Small intestine (tissue), 16 donors: ENCODE measurements around the gene ENDOD1. TPM values are rescaled to one million over a fixed set of nuclear protein-coding genes. Genes with fewer than 3 reads are reported as not detected.
A peak's percentile ranks its signal among the peaks of the same experiment; 100 is the strongest.
"Not testable (repeated sequence)": the region's sequence is repeated elsewhere in the genome, so short reads cannot be mapped to it uniquely, and the experiment has no call there.

Experiments used
- DNase-seq, 2 donors: peaks; one replicate each; pipeline versions ENCODE4 v3.0.0 to v3.0.0-alpha.2; 2013
- FAIRE-seq: peaks from 2 replicates; lab custom pipeline; 2012; peaks lifted over from hg19 to GRCh38; lab: Jason Lieb, UNC
- H3K27ac ChIP-seq, 3 donors: one replicate each; pipeline ENCODE4 v1.5.1; 2013; ENCODE audit warnings: low read length in 2 of 3, mild to moderate bottlenecking in 2 of 3, control low read depth in 1 of 3, inconsistent platforms in 1 of 3, low read depth in 1 of 3, moderate library complexity in 1 of 3
- H3K27me3 ChIP-seq, 3 donors: one replicate each; pipeline ENCODE4 v1.6.1; 2013; ENCODE audit warnings: low read length in 3 of 3, inconsistent platforms in 1 of 3; ENCODE audit not compliant: control insufficient read depth in 3 of 3, insufficient read depth in 3 of 3
- H3K36me3 ChIP-seq, 3 donors: one replicate each; pipeline ENCODE4 v1.6.1; 2013; ENCODE audit warnings: low read length in 3 of 3, inconsistent platforms in 1 of 3, low read depth in 1 of 3, mild to moderate bottlenecking in 1 of 3, moderate library complexity in 1 of 3; ENCODE audit not compliant: control insufficient read depth in 3 of 3, insufficient read depth in 2 of 3
- H3K4me1 ChIP-seq, 3 donors: one replicate each; pipeline ENCODE4 v1.6.1; 2013; ENCODE audit warnings: low read length in 2 of 3, inconsistent platforms in 1 of 3, low read depth in 1 of 3, mild to moderate bottlenecking in 1 of 3, moderate library complexity in 1 of 3; ENCODE audit not compliant: control insufficient read depth in 3 of 3, insufficient read depth in 2 of 3
- H3K4me3 ChIP-seq, 3 donors: one replicate each; pipeline ENCODE4 v1.5.1; 2013; ENCODE audit warnings: low read length in 3 of 3, control low read depth in 1 of 3, inconsistent platforms in 1 of 3, low read depth in 1 of 3, mild to moderate bottlenecking in 1 of 3, moderate library complexity in 1 of 3
- H3K9me3 ChIP-seq, 2 donors: one replicate each; pipeline ENCODE4 v1.6.1; 2013; ENCODE audit warnings: low read depth in 1 of 2, low read length in 1 of 2; ENCODE audit not compliant: control insufficient read depth in 2 of 2, insufficient read depth in 1 of 2
- WGBS, 3 donors: extraction: QIAGEN DNeasy Blood & Tissue Kit; methylation state at CpG; one replicate each; pipeline ENCODE4 v1.1.7; 2013; 5-methylcytosine and 5-hydroxymethylcytosine counted together
- long read RNA-seq, 10 donors: transcript quantifications; one replicate each; lab custom pipeline, GENCODE V29; 2026
- polyA plus RNA-seq, 4 donors: library from polyadenylated mRNA; stranded (reverse) in 3 of 4; unstranded in 1 of 4; fragments of 200-250 nt in 3 of 4; fragments of 120-200 nt in 1 of 4; gene quantifications; one replicate each; pipeline versions ENCODE4 v1.2.1 to v1.2.3, GENCODE V29; 2013
- donor health status: healthy with polysubstance abuse.
- donor health status: control.
- donor health status: control.
- donor health status: Bipolar disorder and iron deficiency.
- donor health status: healthy.

ENDOD1 gene, protein sequence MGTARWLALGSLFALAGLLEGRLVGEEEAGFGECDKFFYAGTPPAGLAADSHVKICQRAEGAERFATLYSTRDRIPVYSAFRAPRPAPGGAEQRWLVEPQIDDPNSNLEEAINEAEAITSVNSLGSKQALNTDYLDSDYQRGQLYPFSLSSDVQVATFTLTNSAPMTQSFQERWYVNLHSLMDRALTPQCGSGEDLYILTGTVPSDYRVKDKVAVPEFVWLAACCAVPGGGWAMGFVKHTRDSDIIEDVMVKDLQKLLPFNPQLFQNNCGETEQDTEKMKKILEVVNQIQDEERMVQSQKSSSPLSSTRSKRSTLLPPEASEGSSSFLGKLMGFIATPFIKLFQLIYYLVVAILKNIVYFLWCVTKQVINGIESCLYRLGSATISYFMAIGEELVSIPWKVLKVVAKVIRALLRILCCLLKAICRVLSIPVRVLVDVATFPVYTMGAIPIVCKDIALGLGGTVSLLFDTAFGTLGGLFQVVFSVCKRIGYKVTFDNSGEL
- 10 to 100 TPM in 2 of 4 donors, 1 to 10 TPM in 2; 4.3 to 38.2 (median 12.2) TPM for polyA plus RNA-seq
- long read RNA-seq, donor 1, full-length matches to known transcripts = 18 of 18 reads
- long read RNA-seq, donor 1, partial matches to known transcripts = 0 of 18 reads
- long read RNA-seq, donor 1, other reads (novel, unspliced or antisense) = 0 of 18 reads
- long read RNA-seq, donor 2, full-length matches to known transcripts = 4 of 4 reads
- long read RNA-seq, donor 2, partial matches to known transcripts = 0 of 4 reads
- long read RNA-seq, donor 2, other reads (novel, unspliced or antisense) = 0 of 4 reads
- long read RNA-seq, donor 3, full-length matches to known transcripts = 13 of 13 reads
- long read RNA-seq, donor 3, partial matches to known transcripts = 0 of 13 reads
- long read RNA-seq, donor 3, other reads (novel, unspliced or antisense) = 0 of 13 reads
- long read RNA-seq, donor 4 = 0 reads
- long read RNA-seq, donor 5, full-length matches to known transcripts = 5 of 5 reads
- long read RNA-seq, donor 5, partial matches to known transcripts = 0 of 5 reads
- long read RNA-seq, donor 5, other reads (novel, unspliced or antisense) = 0 of 5 reads
- long read RNA-seq, donor 6, full-length matches to known transcripts = 14 of 34 reads
- long read RNA-seq, donor 6, partial matches to known transcripts = 20 of 34 reads
- long read RNA-seq, donor 6, other reads (novel, unspliced or antisense) = 0 of 34 reads
- long read RNA-seq, donor 7 = 0 reads
- long read RNA-seq, donor 8, full-length matches to known transcripts = 2 of 2 reads
- long read RNA-seq, donor 8, partial matches to known transcripts = 0 of 2 reads
- long read RNA-seq, donor 8, other reads (novel, unspliced or antisense) = 0 of 2 reads
- long read RNA-seq, donor 9, full-length matches to known transcripts = 6 of 6 reads
- long read RNA-seq, donor 9, partial matches to known transcripts = 0 of 6 reads
- long read RNA-seq, donor 9, other reads (novel, unspliced or antisense) = 0 of 6 reads
- long read RNA-seq, donor 10, full-length matches to known transcripts = 21 of 21 reads
- long read RNA-seq, donor 10, partial matches to known transcripts = 0 of 21 reads
- long read RNA-seq, donor 10, other reads (novel, unspliced or antisense) = 0 of 21 reads

DNA sequence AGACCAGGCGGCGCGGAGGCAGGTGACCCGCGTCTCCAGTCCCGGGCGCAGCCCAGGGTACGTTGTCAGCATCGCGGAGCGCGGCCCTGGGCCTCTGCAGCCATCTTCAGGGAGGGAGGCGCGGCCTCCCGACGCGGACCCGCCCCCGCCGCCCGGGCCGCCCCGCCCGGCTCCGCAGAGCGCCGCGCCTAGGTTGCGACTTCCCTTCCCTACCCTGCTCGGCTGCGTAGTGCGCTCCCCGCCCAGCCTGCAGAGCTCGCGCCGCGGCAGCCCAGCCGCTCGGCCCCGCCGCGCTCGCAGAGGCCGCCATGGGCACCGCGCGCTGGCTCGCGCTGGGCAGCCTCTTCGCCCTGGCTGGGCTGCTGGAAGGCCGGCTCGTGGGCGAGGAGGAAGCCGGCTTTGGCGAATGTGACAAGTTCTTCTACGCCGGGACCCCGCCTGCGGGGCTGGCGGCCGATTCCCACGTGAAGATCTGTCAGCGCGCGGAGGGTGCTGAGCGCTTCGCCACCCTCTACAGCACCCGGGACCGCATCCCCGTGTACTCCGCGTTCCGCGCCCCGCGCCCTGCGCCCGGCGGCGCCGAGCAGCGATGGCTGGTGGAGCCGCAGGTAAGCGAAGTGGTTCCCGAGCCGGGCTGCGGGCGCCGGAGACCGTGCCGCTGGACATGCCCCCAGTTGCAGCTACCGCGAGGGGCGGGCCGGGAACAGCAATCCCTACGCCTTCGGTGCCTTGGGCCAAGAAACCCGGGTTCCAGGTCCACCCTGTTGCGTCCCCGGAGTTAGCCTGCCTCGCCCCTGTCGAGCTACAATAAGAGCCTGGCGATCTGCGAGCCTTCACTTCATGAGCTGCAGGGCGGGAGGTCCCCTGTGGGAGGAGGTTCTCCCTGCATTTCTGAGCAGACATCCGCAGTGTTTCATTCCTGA, at the start of gene ENDOD1:
Gene ENDOD1, plus strand, starts transcription at position 227 of the 923 bp plus-strand sequence. Its CDS starts 82 bp downstream, at position 309.
- no peak for FAIRE-seq
- peaks cover 4 to 34% (median 12%) of the 10 kb centered on the region in 3 donors for H3K4me1 ChIP-seq
- peak; percentile 87 to 95 for DNase-seq
- no peaks in the 10 kb centered on the region for H3K9me3 ChIP-seq
- H3K27me3 ChIP-seq = no peaks in the 10 kb centered on the region
- peak within 1 kb of the TSS; percentile 55 to 74 (median 70) for H3K4me3 ChIP-seq
- WGBS, 3 donors = 1% methylated on average over 81 to 106 of the region's 106 CpGs
- H3K27ac ChIP-seq = peak within 1 kb of the TSS; percentile 81 to 96 (median 91)
- no peaks in the 10 kb centered on the region for H3K36me3 ChIP-seq

DNA sequence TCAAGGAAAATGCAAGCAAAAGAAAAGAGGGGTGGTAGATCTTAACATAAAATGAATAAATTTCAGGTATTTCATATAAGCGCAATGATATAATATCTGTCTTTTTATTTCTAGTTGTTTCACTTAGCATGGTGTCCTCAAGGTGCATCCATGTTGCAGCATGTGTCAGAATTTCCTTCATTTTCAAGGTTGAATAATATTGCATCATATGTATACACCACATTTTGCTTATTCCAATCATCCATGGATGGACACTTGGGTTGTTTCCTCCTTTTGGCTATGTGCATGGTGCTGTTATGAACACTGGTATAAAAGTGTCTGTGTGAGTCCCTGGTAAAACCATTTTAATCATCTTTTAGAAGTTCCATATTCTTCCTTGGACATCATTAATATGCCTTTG, 47.4 kb upstream of the ENDOD1 start:
- DNase-seq (no peak), FAIRE-seq (no peak)
- WGBS, 3 donors = 91 to 100% (median 100%) methylated on average over 1 of the region's 1 CpG
- no peaks in the 10 kb centered on the region for H3K36me3 ChIP-seq
- peaks cover 0 to under 1% (median 0%) of the 10 kb centered on the region in 3 donors for H3K4me1 ChIP-seq
- no peak overlapping the region for H3K27ac ChIP-seq
- no peaks in the 10 kb centered on the region for H3K9me3 ChIP-seq
- H3K27me3 ChIP-seq = no peaks in the 10 kb centered on the region
- H3K4me3 ChIP-seq = no peak overlapping the region

DNA sequence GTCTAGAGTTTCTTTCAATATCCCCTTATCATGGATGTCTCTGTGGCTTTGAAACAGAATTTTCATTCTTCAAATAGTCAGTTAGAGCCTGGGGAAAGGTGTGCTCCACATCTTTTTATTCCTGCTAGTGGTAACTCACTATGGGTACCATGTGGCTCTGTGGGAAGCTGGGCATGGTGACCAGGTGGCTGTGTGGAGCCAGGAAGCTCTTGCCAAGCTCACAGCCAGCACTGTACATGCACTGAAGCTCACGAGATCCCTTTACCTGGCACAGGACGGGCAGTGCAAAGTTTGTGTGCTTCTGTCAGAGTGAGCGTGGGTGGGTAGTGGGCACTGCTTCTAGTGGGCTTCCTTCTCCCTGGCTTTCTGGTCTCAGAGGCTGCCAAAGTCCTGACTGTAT, 46.7 kb upstream of the ENDOD1 start:
- DNase-seq = no peak
- Histone ChIP-seq H3K9me3 (no peaks in the 10 kb centered on the region), H3K36me3 (no peaks in the 10 kb centered on the region), H3K4me1 (no peaks in the 10 kb centered on the region), H3K27ac (no peak overlapping the region), H3K4me3 (no peak overlapping the region), H3K27me3 (no peaks in the 10 kb centered on the region)
- WGBS, 3 donors = 78 to 89% (median 86%) methylated on average over 3 of the region's 3 CpGs
- no peak for FAIRE-seq

DNA sequence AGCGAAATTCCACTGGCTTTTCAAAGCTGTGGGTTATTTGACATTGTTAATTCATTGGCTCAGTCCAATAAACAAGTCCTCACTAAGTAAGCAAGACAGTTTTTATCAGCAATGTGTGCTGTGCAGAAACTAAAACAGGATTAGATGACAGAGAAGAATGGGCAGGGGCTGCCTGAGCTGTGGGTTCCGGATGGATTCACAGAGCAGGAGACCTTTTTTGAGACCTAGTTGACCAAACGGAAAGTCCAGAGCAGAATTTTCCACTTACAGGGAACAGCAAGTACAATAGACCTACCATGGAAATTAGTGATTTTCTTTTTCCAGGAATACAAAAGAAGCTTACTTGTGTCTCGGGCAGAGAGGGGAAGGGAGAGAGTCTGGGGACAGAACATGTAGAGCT, 45.6 kb upstream of the ENDOD1 start:
- Histone ChIP-seq H3K36me3 (no peaks in the 10 kb centered on the region), H3K27me3 (no peaks in the 10 kb centered on the region), H3K4me3 (no peak overlapping the region), H3K27ac (no peak overlapping the region), H3K9me3 (no peaks in the 10 kb centered on the region), H3K4me1 (no peaks in the 10 kb centered on the region)
- 55 to 86% (median 76%) methylated on average over 4 of the region's 4 CpGs for WGBS, 3 donors
- no peak for FAIRE-seq
- DNase-seq = no peak

DNA sequence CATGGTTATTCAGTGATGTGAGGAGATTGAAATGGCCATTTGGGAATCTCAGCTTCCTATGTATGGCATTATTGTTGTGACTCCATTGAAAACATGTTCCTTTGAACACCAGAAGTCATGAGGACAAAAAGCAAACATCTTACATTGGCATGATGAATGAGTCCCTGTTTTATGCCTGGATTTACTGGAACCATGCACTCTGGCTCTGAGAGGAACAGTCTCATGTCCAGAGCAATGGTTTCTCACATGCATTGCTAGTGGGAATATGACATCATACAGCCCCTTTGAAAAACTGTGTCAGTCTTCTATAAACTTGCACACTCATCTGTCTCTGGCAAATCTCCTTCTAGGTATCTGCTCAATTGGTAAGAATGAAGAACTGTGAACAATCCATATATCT, 43.8 kb upstream of the ENDOD1 start:
- no peak for DNase-seq
- Histone ChIP-seq H3K4me3 (no peak overlapping the region), H3K4me1 (no peaks in the 10 kb centered on the region), H3K27me3 (peaks cover 0 to 3% (median 0%) of the 10 kb centered on the region in 3 donors), H3K9me3 (peaks cover 0 to 8% of the 10 kb centered on the region in 2 donors), H3K27ac (no peak overlapping the region), H3K36me3 (no peaks in the 10 kb centered on the region)
- no peak for FAIRE-seq

DNA sequence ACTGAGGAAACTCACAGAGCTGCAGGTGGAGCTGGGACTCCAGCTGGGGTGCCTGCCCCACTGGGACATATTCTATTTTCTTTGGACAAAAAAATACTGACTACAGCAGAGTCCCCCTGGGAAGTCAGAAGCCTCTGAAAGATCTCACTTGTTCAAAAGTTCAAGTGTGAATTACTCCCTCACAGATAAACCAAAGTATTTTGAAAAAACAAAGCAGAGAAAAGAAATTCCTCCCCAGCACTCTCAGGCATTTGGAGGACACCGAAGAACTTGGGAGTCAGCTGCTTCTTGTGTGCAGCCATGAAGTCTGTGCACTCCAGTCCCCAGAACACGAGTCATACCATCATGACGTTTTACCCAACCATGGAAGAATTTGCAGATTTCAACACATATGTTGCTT, 40.5 kb upstream of the ENDOD1 start, which contains the start of gene KDM4F:
Gene KDM4F, plus strand, starts transcription at position 301 of the 400 bp plus-strand sequence.
- not testable (repeated sequence) for FAIRE-seq

More for the DNA sequence above, 40.5 kb upstream of the ENDOD1 start, which contains the start of gene KDM4F:
- not testable (repeated sequence) for H3K27ac ChIP-seq, H3K27me3 ChIP-seq, H3K4me3 ChIP-seq, H3K4me1 ChIP-seq, DNase-seq, H3K36me3 ChIP-seq
- WGBS, 3 donors = 41 to 70% (median 47%) methylated on average over 3 of the region's 3 CpGs
- H3K9me3 ChIP-seq = peaks cover 0 to 19% of the 10 kb centered on the region in 2 donors
